ENCODE data around the gene C20orf202.

The C20orf202 gene

DNA sequence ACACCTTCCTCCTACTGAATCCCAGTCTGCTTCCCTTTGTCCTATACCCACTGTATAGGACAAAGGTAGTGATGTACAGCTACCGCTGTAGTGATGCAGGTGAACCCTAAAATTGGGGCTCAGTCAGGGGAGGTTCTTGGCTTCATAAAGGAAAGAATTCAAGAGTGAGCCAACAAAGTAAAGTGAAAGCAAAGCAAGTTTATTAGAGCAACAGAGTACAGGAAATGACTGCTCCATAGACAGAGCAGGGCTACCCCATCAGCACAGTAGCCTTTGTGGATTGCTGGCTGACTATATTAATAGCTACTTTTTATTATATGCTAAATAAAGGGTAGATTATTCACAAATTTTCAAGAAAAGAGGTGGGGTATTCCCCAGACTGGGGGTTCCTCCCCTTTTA, 3.3 kb upstream of the C20orf202 start:
- Histone ChIP-seq H4K20me1 (ENCODE audit: low read depth, low read length) (no peaks in the 10 kb centered on the region), H3K79me2 (ENCODE audit: insufficient read depth, low read length) (no peaks in the 10 kb centered on the region), H3F3A (ENCODE audit: insufficient read depth) (no peaks in the 10 kb centered on the region), H3K9me3 (ENCODE audit: insufficient read depth, low read length) (no peaks in the 10 kb centered on the region), H3K36me3 (ENCODE audit: low read length) (no peaks in the 10 kb centered on the region), H3K27me3 (ENCODE audit: low read length) (no peaks in the 10 kb centered on the region), H3K9ac (ENCODE audit: low read length) (no peak overlapping the region), H3K27ac (ENCODE audit: low read depth, low read length) (no peak overlapping the region), H3K4me2 (ENCODE audit: low read depth, low read length, poor library complexity, severe bottlenecking) (no peak overlapping the region), H3K9me2 (replicated peaks; ENCODE audit: insufficient read depth, low read length) (no peaks in the 10 kb centered on the region), H2AFZ (ENCODE audit: low read depth, low read length, severe bottlenecking) (no peak overlapping the region), H3K4me3 (ENCODE audit: insufficient read depth, low read length, poor library complexity, severe bottlenecking) (no peak overlapping the region)
- TF ChIP-seq EZH2phosphoT487 (conservative IDR thresholded peaks at IDR 0.05; ENCODE audit: low read length): no peak
- TF ChIP-seq, protein P1, sequence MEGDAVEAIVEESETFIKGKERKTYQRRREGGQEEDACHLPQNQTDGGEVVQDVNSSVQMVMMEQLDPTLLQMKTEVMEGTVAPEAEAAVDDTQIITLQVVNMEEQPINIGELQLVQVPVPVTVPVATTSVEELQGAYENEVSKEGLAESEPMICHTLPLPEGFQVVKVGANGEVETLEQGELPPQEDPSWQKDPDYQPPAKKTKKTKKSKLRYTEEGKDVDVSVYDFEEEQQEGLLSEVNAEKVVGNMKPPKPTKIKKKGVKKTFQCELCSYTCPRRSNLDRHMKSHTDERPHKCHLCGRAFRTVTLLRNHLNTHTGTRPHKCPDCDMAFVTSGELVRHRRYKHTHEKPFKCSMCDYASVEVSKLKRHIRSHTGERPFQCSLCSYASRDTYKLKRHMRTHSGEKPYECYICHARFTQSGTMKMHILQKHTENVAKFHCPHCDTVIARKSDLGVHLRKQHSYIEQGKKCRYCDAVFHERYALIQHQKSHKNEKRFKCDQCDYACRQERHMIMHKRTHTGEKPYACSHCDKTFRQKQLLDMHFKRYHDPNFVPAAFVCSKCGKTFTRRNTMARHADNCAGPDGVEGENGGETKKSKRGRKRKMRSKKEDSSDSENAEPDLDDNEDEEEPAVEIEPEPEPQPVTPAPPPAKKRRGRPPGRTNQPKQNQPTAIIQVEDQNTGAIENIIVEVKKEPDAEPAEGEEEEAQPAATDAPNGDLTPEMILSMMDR (IDR thresholded peaks at IDR 0.05; ENCODE audit: insufficient read depth, low read length, poor library complexity, severe bottlenecking): no peak

DNA sequence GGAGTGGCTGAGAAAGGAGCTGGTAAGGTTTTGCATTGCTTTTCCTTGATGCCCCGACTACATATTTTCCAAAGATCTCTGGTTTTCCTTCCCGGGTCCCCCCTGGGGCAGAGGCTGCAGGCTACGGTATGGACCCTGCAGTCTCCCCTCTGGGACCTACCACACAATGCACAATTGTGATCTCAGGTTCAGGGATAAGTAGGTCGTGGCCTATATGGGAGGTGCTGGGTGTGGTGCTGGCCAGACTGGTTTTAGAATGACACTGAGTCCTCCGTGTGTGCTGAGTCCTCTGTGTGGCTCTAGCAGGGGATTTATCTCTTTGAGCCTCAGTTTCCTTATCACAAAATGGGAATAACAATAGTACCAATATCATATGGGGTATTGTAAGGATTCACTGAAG, 376 bp downstream of the C20orf202 start:
- Histone ChIP-seq H3K27ac (ENCODE audit: low read depth, low read length) (no peak overlapping the region), H3K9me2 (replicated peaks; ENCODE audit: insufficient read depth, low read length) (no peaks in the 10 kb centered on the region)
- no peak for TF ChIP-seq EZH2phosphoT487 (conservative IDR thresholded peaks at IDR 0.05; ENCODE audit: low read length)
- TF ChIP-seq, protein P1 (IDR thresholded peaks at IDR 0.05; ENCODE audit: insufficient read depth, low read length, poor library complexity, severe bottlenecking): no peak

DNA sequence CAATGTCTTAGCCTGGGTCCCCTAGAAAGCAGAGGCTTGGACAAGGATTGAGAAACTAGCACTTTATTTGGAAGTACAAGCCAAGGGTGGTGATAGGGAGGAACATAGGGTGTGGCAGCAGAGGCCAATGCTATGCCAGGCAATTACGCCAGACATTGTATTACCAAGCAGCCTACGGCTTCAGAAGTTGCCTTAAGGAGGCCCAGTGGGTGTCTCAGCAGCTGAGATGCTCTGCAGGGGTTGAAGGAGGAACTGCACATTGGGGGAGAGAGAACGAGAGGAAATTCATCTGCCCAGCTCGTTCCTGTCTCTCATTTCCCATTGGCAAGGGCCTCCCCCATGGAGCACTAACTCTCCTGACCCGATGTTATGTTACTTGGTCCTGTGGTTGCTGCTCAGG, 859 bp downstream of the C20orf202 start:
- Histone ChIP-seq H4K20me1 (ENCODE audit: low read depth, low read length) (no peaks in the 10 kb centered on the region), H3F3A (ENCODE audit: insufficient read depth) (no peaks in the 10 kb centered on the region), H3K36me3 (ENCODE audit: low read length) (no peaks in the 10 kb centered on the region), H3K27me3 (ENCODE audit: low read length) (no peaks in the 10 kb centered on the region), H3K79me2 (ENCODE audit: insufficient read depth, low read length) (no peaks in the 10 kb centered on the region), H3K9me2 (replicated peaks; ENCODE audit: insufficient read depth, low read length) (no peaks in the 10 kb centered on the region), H2AFZ (ENCODE audit: low read depth, low read length, severe bottlenecking) (no peak overlapping the region), H3K9ac (ENCODE audit: low read length) (no peak overlapping the region), H3K4me3 (ENCODE audit: insufficient read depth, low read length, poor library complexity, severe bottlenecking) (no peak overlapping the region), H3K9me3 (ENCODE audit: insufficient read depth, low read length) (no peaks in the 10 kb centered on the region), H3K27ac (ENCODE audit: low read depth, low read length) (no peak overlapping the region), H3K4me2 (ENCODE audit: low read depth, low read length, poor library complexity, severe bottlenecking) (no peak overlapping the region)
- TF ChIP-seq EZH2phosphoT487 (conservative IDR thresholded peaks at IDR 0.05; ENCODE audit: low read length): no peak
- TF ChIP-seq, protein P1 (IDR thresholded peaks at IDR 0.05; ENCODE audit: insufficient read depth, low read length, poor library complexity, severe bottlenecking): no peak

More for the DNA sequence above, 376 bp downstream of the C20orf202 start:
- Histone ChIP-seq H3K9ac (ENCODE audit: low read length) (no peak overlapping the region), H3K36me3 (ENCODE audit: low read length) (no peaks in the 10 kb centered on the region), H3K4me3 (ENCODE audit: insufficient read depth, low read length, poor library complexity, severe bottlenecking) (no peak overlapping the region), H4K20me1 (ENCODE audit: low read depth, low read length) (no peaks in the 10 kb centered on the region), H3K9me3 (ENCODE audit: insufficient read depth, low read length) (no peaks in the 10 kb centered on the region), H3K4me2 (ENCODE audit: low read depth, low read length, poor library complexity, severe bottlenecking) (no peak overlapping the region), H2AFZ (ENCODE audit: low read depth, low read length, severe bottlenecking) (no peak overlapping the region), H3K27me3 (ENCODE audit: low read length) (no peaks in the 10 kb centered on the region), H3F3A (ENCODE audit: insufficient read depth) (no peaks in the 10 kb centered on the region), H3K79me2 (ENCODE audit: insufficient read depth, low read length) (no peaks in the 10 kb centered on the region)
